ENCODE results near the gene TMEM273.

DNA sequence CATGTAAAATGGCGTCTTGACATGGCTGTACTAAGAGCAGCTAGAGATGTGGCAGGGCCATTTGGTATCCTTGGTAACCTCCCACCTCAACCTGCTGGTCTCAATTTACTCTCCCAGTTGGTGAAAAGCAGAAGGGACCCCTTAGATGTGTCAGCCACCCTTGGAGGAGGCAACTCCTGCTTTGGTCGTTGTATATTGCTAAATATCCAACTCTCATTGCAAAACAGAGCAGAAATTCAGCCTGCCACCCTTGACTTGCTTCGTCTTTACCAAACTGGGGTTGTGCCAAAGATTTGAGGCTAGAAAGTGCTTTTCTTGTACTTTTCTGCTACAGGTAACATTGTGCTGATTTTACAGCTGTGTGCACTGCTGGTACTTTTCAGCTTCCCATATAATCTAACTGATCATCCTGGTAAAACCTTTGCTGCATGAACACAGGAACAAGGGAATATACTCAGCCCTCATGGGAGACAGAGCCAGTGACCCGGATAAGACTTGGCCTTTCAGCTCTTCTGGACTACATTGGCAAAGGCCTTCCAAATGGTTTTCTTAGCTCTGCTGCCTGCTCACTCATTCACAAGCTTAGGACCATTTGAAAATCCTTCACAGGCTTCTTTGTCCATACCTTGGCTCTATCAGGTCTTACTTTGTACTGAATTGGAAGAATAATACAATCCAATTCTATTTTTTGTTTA, 70.7 kb downstream of the TMEM273 start:
- TF ChIP-seq, protein P1, sequence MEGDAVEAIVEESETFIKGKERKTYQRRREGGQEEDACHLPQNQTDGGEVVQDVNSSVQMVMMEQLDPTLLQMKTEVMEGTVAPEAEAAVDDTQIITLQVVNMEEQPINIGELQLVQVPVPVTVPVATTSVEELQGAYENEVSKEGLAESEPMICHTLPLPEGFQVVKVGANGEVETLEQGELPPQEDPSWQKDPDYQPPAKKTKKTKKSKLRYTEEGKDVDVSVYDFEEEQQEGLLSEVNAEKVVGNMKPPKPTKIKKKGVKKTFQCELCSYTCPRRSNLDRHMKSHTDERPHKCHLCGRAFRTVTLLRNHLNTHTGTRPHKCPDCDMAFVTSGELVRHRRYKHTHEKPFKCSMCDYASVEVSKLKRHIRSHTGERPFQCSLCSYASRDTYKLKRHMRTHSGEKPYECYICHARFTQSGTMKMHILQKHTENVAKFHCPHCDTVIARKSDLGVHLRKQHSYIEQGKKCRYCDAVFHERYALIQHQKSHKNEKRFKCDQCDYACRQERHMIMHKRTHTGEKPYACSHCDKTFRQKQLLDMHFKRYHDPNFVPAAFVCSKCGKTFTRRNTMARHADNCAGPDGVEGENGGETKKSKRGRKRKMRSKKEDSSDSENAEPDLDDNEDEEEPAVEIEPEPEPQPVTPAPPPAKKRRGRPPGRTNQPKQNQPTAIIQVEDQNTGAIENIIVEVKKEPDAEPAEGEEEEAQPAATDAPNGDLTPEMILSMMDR (IDR thresholded peaks at IDR 0.05) = no peak
- no peak for TF ChIP-seq POLR2A (IDR thresholded peaks at IDR 0.05; ENCODE audit: low read depth)
- no peak for TF ChIP-seq EP300 (IDR thresholded peaks at IDR 0.05)
- no peak for TF ChIP-seq POLR2AphosphoS5 (IDR thresholded peaks at IDR 0.05)
